ENCODE data around the gene RALGAPA2.

Gene RALGAPA2

GRCh38 chr20:20635006-20635405 lies 77.4 kb downstream of the RALGAPA2 start:
- H3K4me3 ChIP-seq (ENCODE audit: low read depth, low read length): no peak overlapping the region
- in situ Hi-C loops (cut with HindIII; ENCODE audit: low sequenced_read_pairs): no loop called here
- TF ChIP-seq, protein P1, sequence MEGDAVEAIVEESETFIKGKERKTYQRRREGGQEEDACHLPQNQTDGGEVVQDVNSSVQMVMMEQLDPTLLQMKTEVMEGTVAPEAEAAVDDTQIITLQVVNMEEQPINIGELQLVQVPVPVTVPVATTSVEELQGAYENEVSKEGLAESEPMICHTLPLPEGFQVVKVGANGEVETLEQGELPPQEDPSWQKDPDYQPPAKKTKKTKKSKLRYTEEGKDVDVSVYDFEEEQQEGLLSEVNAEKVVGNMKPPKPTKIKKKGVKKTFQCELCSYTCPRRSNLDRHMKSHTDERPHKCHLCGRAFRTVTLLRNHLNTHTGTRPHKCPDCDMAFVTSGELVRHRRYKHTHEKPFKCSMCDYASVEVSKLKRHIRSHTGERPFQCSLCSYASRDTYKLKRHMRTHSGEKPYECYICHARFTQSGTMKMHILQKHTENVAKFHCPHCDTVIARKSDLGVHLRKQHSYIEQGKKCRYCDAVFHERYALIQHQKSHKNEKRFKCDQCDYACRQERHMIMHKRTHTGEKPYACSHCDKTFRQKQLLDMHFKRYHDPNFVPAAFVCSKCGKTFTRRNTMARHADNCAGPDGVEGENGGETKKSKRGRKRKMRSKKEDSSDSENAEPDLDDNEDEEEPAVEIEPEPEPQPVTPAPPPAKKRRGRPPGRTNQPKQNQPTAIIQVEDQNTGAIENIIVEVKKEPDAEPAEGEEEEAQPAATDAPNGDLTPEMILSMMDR (IDR thresholded peaks at IDR 0.05; ENCODE audit: low read depth, low read length): no peak
- no peak for DNase-seq (ENCODE audit: low read depth, low spot score)

DNA sequence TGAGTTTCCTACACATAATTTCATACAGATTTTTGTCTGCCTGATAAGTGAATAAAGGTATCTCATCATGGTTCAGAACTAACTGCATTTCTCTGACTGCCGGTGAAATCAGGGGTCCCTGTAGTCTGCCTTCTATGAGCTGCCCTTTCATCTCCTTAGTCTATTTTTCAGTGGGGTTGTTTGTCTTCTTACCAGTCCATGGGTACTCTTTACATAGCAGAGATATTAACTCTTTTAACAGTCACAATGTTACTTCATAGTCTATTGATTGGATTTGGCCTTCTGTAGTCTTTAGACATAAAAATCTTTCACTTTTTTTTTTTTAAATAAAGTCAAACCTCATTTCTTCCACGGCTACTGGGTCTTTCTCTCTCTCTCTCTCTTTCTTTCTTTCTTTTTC lies 79.8 kb downstream of the RALGAPA2 start:
- DNase-seq (ENCODE audit: low read depth, low spot score): no peak
- TF ChIP-seq, protein P1 (IDR thresholded peaks at IDR 0.05; ENCODE audit: low read depth, low read length): no peak
- no peak overlapping the region for H3K4me3 ChIP-seq (ENCODE audit: low read depth, low read length)
- in situ Hi-C loops (cut with HindIII; ENCODE audit: low sequenced_read_pairs): no loop called here

DNA sequence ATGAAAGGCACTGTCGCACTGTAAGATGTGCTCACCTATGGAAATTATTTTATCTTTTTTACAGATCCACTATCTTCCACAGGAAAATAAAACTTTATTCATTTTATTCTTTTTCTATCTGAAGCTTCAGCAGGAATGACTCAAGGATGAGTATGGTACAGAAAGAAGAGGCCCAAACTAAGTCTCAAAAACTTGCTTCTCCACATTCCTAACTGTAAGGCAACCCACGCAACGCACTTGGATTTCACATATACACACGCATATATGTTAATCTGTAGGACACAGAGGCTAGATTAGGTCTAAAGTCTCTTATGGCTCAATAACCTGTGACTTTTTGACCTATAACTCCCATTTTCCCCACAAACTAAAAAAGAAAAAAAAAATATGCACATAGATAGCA lies 81.9 kb downstream of the RALGAPA2 start:
- in situ Hi-C loops (cut with HindIII; ENCODE audit: low sequenced_read_pairs): no loop called here
- TF ChIP-seq, protein P1 (IDR thresholded peaks at IDR 0.05; ENCODE audit: low read depth, low read length): no peak
- no peak for DNase-seq (ENCODE audit: low read depth, low spot score)
- H3K4me3 ChIP-seq (ENCODE audit: low read depth, low read length): no peak overlapping the region

- in situ Hi-C loops (cut with HindIII; ENCODE audit: low sequenced_read_pairs): no loop called here
- DNase-seq (ENCODE audit: low read depth, low spot score): no peak
- TF ChIP-seq, protein P1 (IDR thresholded peaks at IDR 0.05; ENCODE audit: low read depth, low read length): no peak
- no peak overlapping the region for H3K4me3 ChIP-seq (ENCODE audit: low read depth, low read length)
Measured at GRCh38 chr20:20629556-20630188, 82.8 kb downstream of the RALGAPA2 start.

DNA sequence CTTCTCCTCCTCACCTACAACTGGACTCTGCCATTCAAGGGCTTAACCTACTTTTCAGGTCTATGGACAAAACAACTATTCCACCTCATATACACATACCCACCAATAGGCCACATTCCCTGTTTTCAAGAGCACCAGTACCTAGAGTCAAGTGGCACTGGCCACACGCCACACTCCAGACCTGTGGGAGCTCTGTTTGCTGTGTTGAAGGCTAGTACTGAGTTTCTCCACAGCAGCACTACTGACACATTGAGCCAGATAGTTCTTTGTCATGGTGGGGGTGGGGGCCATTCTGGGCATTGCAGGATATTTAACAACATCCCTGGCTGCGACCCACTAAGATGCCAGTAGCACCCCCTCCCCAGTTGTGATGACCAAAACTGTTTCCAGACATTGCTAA lies 84.1 kb downstream of the RALGAPA2 start:
- in situ Hi-C loops (cut with HindIII; ENCODE audit: low sequenced_read_pairs): no loop called here
- H3K4me3 ChIP-seq (ENCODE audit: low read depth, low read length): no peak overlapping the region
- no peak for DNase-seq (ENCODE audit: low read depth, low spot score)
- TF ChIP-seq, protein P1 (IDR thresholded peaks at IDR 0.05; ENCODE audit: low read depth, low read length): no peak

GRCh38 chr20:20627471-20627870 lies 85.0 kb downstream of the RALGAPA2 start:
- no peak overlapping the region for H3K4me3 ChIP-seq (ENCODE audit: low read depth, low read length)
- TF ChIP-seq, protein P1 (IDR thresholded peaks at IDR 0.05; ENCODE audit: low read depth, low read length): no peak
- in situ Hi-C loops (cut with HindIII; ENCODE audit: low sequenced_read_pairs): no loop called here
- DNase-seq (ENCODE audit: low read depth, low spot score): no peak

Data from astrocyte of the spinal cord (primary cell).